Measurements from ENCODE around the gene TMEM92. TPM values are rescaled to one million over a fixed set of nuclear protein-coding genes. Genes with fewer than 3 reads are reported as not detected.

The TMEM92 gene
- total RNA-seq, 1 experiment from 2014 or later: 6.6 TPM

DNA sequence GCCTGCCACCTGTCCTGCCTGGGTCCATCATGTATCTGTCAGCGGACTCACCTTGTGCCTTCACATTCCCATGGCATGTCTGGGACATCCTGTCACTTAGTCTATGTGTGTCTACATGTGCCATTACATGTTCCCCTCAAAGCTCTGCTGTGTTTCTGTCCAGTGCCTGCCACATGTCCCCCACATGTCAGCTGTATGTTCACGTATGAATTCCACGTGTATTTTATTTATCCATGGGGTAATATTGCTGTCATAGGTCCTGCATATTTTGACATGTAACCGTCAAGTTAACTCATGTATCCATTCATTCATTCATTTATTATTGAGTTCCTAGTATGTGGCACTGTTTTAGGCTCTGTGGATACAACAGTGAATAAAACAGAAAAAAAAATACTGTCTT, 20.8 kb downstream of the TMEM92 start:
- Histone ChIP-seq H3K9me3 (ENCODE audit: control insufficient read depth in 1 of 2, insufficient read depth in 1 of 2, low read depth in 1 of 2, low read length in 2 of 2) (no peaks in the 10 kb centered on the region), H3K27me3 (ENCODE audit: insufficient read depth, low read length) (no peaks in the 10 kb centered on the region), H3K36me3 (ENCODE audit: control insufficient read depth in 1 of 2, insufficient read depth in 2 of 2, low read length in 2 of 2) (no peaks in the 10 kb centered on the region), H3K9me2 (ENCODE audit: insufficient read depth) (no peaks in the 10 kb centered on the region), H4K20me1 (ENCODE audit: insufficient read depth) (no peaks in the 10 kb centered on the region), H2AFZ (ENCODE audit: low read depth, low read length, poor library complexity, severe bottlenecking) (no peak overlapping the region), H3K9ac (ENCODE audit: low read length) (no peak overlapping the region), H3K4me1 (ENCODE audit: control insufficient read depth in 1 of 2, insufficient read depth in 2 of 2, low read length in 2 of 2) (peaks cover 0 to 5% of the 10 kb centered on the region in 2 experiments; a peak in 2 of 4 replicates), H3K4me3 (replicated peaks in 1 of 2; ENCODE audit: low read depth in 1 of 2, low read length in 2 of 2) (no peak overlapping the region), H3K4me2 (ENCODE audit: low read length) (no peak overlapping the region), H3K27ac (ENCODE audit: low read depth, low read length) (no peak overlapping the region), H3K79me2 (ENCODE audit: insufficient read depth, low read length) (no peaks in the 10 kb centered on the region)
- no peak for ATAC-seq
- RAD21 ChIA-PET (ENCODE audit: low non-redundant PET in 1 of 2, low total read pairs in 2 of 2, uncharacterized antibody in 2 of 2, unreplicated experiment in 2 of 2): interaction anchor here (0.6 to 3.9 kb wide), 2 partner anchors 95 to 103 kb away, joined by 4 to 28 read pairs; no protein-coding TSS in a partner anchor
- intact Hi-C loops (cut with micrococcal nuclease): no loop called here
- no peak for DNase-seq (ENCODE audit: low read depth, low spot score)
- POLR2A ChIA-PET: interaction anchor here (5.0 kb wide), 1 partner anchor 94 kb away, joined by 21 read pairs; the partner anchor contains the start of gene COL1A1
- CTCF ChIA-PET: interaction anchor here (1.2 to 14.3 kb wide), 4 partner anchors 21 to 201 kb away, joined by 4 to 243 read pairs (median 20); partner anchors contain the start of genes COL1A1, PDK2 and TMEM92
- TF ChIP-seq SIN3A (IDR thresholded peaks at IDR 0.05; ENCODE audit: low read depth) (no peak), CEBPB (IDR thresholded peaks at IDR 0.05; ENCODE audit: low read depth) (no peak), EZH2 (IDR thresholded peaks at IDR 0.05) (no peak), RAD21 (IDR thresholded peaks at IDR 0.05; ENCODE audit: low read depth) (no peak), ZNF274 (IDR thresholded peaks at IDR 0.05; ENCODE audit: low read depth, low read length) (no peak), POLR2A (IDR thresholded peaks at IDR 0.05; ENCODE audit: borderline replicate concordance, extremely low read depth, insufficient read depth, insufficient read length) (no peak), ZFX (IDR thresholded peaks at IDR 0.05) (no peak), CTCF (IDR thresholded peaks at IDR 0.05 in 2 of 3, conservative IDR thresholded peaks at IDR 0.05 in 1 of 3; ENCODE audit: borderline replicate concordance in 1 of 3, insufficient read depth in 1 of 3, low read depth in 2 of 3, low read length in 2 of 3) (no peak)
- TF ChIP-seq, protein P1, sequence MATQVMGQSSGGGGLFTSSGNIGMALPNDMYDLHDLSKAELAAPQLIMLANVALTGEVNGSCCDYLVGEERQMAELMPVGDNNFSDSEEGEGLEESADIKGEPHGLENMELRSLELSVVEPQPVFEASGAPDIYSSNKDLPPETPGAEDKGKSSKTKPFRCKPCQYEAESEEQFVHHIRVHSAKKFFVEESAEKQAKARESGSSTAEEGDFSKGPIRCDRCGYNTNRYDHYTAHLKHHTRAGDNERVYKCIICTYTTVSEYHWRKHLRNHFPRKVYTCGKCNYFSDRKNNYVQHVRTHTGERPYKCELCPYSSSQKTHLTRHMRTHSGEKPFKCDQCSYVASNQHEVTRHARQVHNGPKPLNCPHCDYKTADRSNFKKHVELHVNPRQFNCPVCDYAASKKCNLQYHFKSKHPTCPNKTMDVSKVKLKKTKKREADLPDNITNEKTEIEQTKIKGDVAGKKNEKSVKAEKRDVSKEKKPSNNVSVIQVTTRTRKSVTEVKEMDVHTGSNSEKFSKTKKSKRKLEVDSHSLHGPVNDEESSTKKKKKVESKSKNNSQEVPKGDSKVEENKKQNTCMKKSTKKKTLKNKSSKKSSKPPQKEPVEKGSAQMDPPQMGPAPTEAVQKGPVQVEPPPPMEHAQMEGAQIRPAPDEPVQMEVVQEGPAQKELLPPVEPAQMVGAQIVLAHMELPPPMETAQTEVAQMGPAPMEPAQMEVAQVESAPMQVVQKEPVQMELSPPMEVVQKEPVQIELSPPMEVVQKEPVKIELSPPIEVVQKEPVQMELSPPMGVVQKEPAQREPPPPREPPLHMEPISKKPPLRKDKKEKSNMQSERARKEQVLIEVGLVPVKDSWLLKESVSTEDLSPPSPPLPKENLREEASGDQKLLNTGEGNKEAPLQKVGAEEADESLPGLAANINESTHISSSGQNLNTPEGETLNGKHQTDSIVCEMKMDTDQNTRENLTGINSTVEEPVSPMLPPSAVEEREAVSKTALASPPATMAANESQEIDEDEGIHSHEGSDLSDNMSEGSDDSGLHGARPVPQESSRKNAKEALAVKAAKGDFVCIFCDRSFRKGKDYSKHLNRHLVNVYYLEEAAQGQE (IDR thresholded peaks at IDR 0.05; ENCODE audit: low read depth): no peak
- BruUV-seq (replicated peaks): no TSS peak
